M059J (cell line): Measurements from ENCODE around the gene PAPOLG. TPM values are rescaled to one million over a fixed set of nuclear protein-coding genes. Genes with fewer than 3 reads are reported as not detected.
"Not testable (repeated sequence)": the region's sequence is repeated elsewhere in the genome, so short reads cannot be mapped to it uniquely, and the experiment has no call there.

ENCODE experiments used
- DNase-seq: peaks from one replicate; pipeline ENCODE4 v3.0.0-alpha.2; 2012; ENCODE audit warnings: low read depth
- total RNA-seq: library from RNA; depleted of rRNA; stranded (reverse); fragments of >200 nt; shearing (Covaris generic); gene quantifications from 2 replicates; pipeline ENCODE4 v1.2.3, GENCODE V29; 2014

The PAPOLG gene
- total RNA-seq, 1 experiment from 2014 or later, result 15.2 TPM

GRCh38 chr2:60775048-60775639, 19.1 kb downstream of the PAPOLG start:
- DNase-seq, result no peak

- DNase-seq, result no peak
Observed at GRCh38 chr2:60778352-60778751, 22.3 kb downstream of the PAPOLG start.

GRCh38 chr2:60779426-60779825, 23.4 kb downstream of the PAPOLG start:
- no peak for DNase-seq

- DNase-seq, result no peak
Observed at GRCh38 chr2:60780721-60781120, 24.7 kb downstream of the PAPOLG start.

GRCh38 chr2:60793169-60793568, 37.1 kb downstream of the PAPOLG start:
- no peak for DNase-seq

GRCh38 chr2:60794271-60794863, 38.3 kb downstream of the PAPOLG start:
- DNase-seq, result peak; percentile 18

GRCh38 chr2:60796573-60797509, 40.8 kb downstream of the PAPOLG start:
- no peak for DNase-seq

GRCh38 chr2:60804473-60804872, 48.4 kb downstream of the PAPOLG start:
- DNase-seq, result no peak

- DNase-seq, result no peak
Observed at GRCh38 chr2:60806595-60806987, 50.5 kb downstream of the PAPOLG start.

- DNase-seq, result peak; percentile 47
Observed at GRCh38 chr2:60806988-60807681, 51.1 kb downstream of the PAPOLG start.

- peak; percentile 4 for DNase-seq
Observed at GRCh38 chr2:60808330-60808801, 52.3 kb downstream of the PAPOLG start.

GRCh38 chr2:60811491-60812375, 55.7 kb downstream of the PAPOLG start:
- DNase-seq, result no peak

GRCh38 chr2:60817191-60817590, 61.1 kb downstream of the PAPOLG start:
- DNase-seq, result not testable (repeated sequence)

- DNase-seq, result peak; percentile 6
Observed at GRCh38 chr2:60818272-60818671, 62.2 kb downstream of the PAPOLG start.

GRCh38 chr2:60819155-60819862, 63.2 kb downstream of the PAPOLG start:
- DNase-seq, result no peak

GRCh38 chr2:60819936-60820335, 63.9 kb downstream of the PAPOLG start:
- DNase-seq, result no peak

- DNase-seq, result no peak
Observed at GRCh38 chr2:60820416-60821132, 64.5 kb downstream of the PAPOLG start.

GRCh38 chr2:60821133-60821469, 65.0 kb downstream of the PAPOLG start:
- DNase-seq, result no peak

GRCh38 chr2:60821587-60822302, 65.7 kb downstream of the PAPOLG start:
- DNase-seq, result no peak
